ENCODE data around the gene BCL11B.

Gene BCL11B

GRCh38 chr14:99131632-99132271 lies 140.2 kb downstream of the BCL11B start:
- no peak for DNase-seq

- DNase-seq: no peak
Measured at GRCh38 chr14:99129998-99130397, 142.0 kb downstream of the BCL11B start.

- DNase-seq: no peak
Measured at GRCh38 chr14:99129211-99129696, 142.7 kb downstream of the BCL11B start.

GRCh38 chr14:99128185-99128584 lies 143.8 kb downstream of the BCL11B start:
- no peak for DNase-seq

GRCh38 chr14:99127651-99128167 lies 144.3 kb downstream of the BCL11B start:
- peak; percentile 84 for DNase-seq

GRCh38 chr14:99125616-99126431 lies 146.2 kb downstream of the BCL11B start:
- peak; percentile 90 for DNase-seq

GRCh38 chr14:99125113-99125512 lies 146.9 kb downstream of the BCL11B start:
- no peak for DNase-seq

- no peak for DNase-seq
Measured at GRCh38 chr14:99124482-99125105, 147.4 kb downstream of the BCL11B start.

- no peak for DNase-seq
Measured at GRCh38 chr14:99123208-99123870, 148.7 kb downstream of the BCL11B start.

GRCh38 chr14:99122521-99123125 lies 149.4 kb downstream of the BCL11B start:
- no peak for DNase-seq

GRCh38 chr14:99121319-99121875 lies 150.6 kb downstream of the BCL11B start:
- DNase-seq: no peak

- DNase-seq: no peak
Measured at GRCh38 chr14:99120526-99121318, 151.3 kb downstream of the BCL11B start.

- DNase-seq: no peak
Measured at GRCh38 chr14:99119554-99120525, 152.2 kb downstream of the BCL11B start.

All from DMS79 (cell line).